Fibroblast of skin of scalp (primary cell): Measurements from ENCODE around the gene PCYT2.

Experiments used
- DNase-seq: peaks from one replicate; pipeline ENCODE4 v3.0.0-alpha.2; 2013

The PCYT2 gene

GRCh38 chr17:81869221-81870130, 41.7 kb downstream of the PCYT2 start:
- DNase-seq = peak; percentile 60

GRCh38 chr17:81868674-81869220, 42.5 kb downstream of the PCYT2 start:
- DNase-seq = peak; percentile 93

GRCh38 chr17:81867991-81868673, 43.1 kb downstream of the PCYT2 start:
- DNase-seq = no peak

GRCh38 chr17:81867170-81867990, 43.8 kb downstream of the PCYT2 start:
- DNase-seq = peak; percentile 63

- DNase-seq = peak; percentile 21
Observed at GRCh38 chr17:81866440-81867169, 44.6 kb downstream of the PCYT2 start.

GRCh38 chr17:81865733-81866439, 45.3 kb downstream of the PCYT2 start:
- DNase-seq = no peak

- DNase-seq = no peak
Observed at GRCh38 chr17:81865358-81865732, 45.9 kb downstream of the PCYT2 start.

- no peak for DNase-seq
Observed at GRCh38 chr17:81863833-81864768, 47.1 kb downstream of the PCYT2 start.

GRCh38 chr17:81863123-81863675, 48.0 kb downstream of the PCYT2 start:
- DNase-seq = no peak

- DNase-seq = peak; percentile 100
Observed at GRCh38 chr17:81860756-81861568, 50.2 kb downstream of the PCYT2 start.

- no peak for DNase-seq
Observed at GRCh38 chr17:81859906-81860755, 51.1 kb downstream of the PCYT2 start, which contains the start of gene P4HB. P4HB (minus strand) TSS chr17:81860535; CDS start chr17:81860471, 64 bp downstream.

- DNase-seq = no peak
Observed at GRCh38 chr17:81858967-81859905, 52.0 kb downstream of the PCYT2 start.

- no peak for DNase-seq
Observed at GRCh38 chr17:81858170-81858966, 52.8 kb downstream of the PCYT2 start.

GRCh38 chr17:81854974-81855774, 56.0 kb downstream of the PCYT2 start:
- no peak for DNase-seq

- no peak for DNase-seq
Observed at GRCh38 chr17:81852237-81852636, 59.0 kb downstream of the PCYT2 start.
